ENCODE data around the gene PKNOX1.
"Not testable (repeated sequence)": the region's sequence is repeated elsewhere in the genome, so short reads cannot be mapped to it uniquely, and the experiment has no call there.

The PKNOX1 gene

DNA sequence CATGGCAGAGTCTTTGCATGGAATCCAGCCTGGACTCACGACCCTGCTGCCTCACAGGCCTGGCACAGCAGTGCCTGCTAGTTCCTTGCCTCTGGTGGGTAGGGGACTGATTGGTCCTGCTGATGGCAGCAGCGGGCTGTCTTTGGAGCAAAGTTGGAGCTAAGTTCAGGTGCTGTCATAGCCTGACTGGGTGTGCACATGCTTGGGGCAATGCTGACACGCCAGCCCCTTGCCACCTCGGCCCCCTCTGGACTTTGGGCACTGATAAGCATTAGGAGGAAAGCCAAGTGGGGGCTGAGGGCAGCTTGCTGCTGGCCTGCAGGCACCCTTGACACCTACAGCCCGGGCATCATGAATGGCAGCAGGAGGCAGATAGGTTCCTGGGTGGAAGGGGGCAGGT lies 67.8 kb downstream of the PKNOX1 start:
- not testable (repeated sequence) for DNase-seq (ENCODE audit: low read depth, low spot score); H3K27ac ChIP-seq

DNA sequence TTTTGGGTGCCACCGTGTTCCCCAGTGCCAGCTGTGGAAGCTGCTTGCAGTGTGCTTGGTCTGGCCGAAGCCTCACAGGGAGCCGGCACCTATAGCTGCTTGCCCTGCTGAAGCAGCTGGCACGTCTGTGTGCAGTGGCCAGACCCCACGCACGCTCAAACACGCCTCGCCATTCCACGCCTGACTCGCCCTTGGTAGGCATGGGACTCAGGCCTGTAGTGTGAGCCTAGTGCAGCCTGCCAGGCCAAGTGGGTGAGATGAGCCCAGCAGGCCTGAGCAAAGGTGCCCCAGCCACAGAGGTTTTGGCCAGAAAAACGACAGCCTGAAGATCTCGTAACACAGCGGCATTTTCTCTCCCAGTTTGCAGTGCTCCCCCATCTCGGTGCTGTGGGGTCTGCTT lies 68.9 kb downstream of the PKNOX1 start:
- not testable (repeated sequence) for H3K27ac ChIP-seq

GRCh38 chr21:43044547-43044946 lies 70.2 kb downstream of the PKNOX1 start:
- not testable (repeated sequence) for H3K27ac ChIP-seq; DNase-seq (ENCODE audit: low read depth, low spot score)

More for the DNA sequence above, 68.9 kb downstream of the PKNOX1 start:
- DNase-seq (ENCODE audit: low read depth, low spot score), result not testable (repeated sequence)

- not testable (repeated sequence) for H3K27ac ChIP-seq; DNase-seq (ENCODE audit: low read depth, low spot score)
Measured at GRCh38 chr21:43045165-43045875, 71.0 kb downstream of the PKNOX1 start.

GRCh38 chr21:43045876-43046821 lies 71.8 kb downstream of the PKNOX1 start:
- H3K27ac ChIP-seq; DNase-seq (ENCODE audit: low read depth, low spot score): not testable (repeated sequence)

DNA sequence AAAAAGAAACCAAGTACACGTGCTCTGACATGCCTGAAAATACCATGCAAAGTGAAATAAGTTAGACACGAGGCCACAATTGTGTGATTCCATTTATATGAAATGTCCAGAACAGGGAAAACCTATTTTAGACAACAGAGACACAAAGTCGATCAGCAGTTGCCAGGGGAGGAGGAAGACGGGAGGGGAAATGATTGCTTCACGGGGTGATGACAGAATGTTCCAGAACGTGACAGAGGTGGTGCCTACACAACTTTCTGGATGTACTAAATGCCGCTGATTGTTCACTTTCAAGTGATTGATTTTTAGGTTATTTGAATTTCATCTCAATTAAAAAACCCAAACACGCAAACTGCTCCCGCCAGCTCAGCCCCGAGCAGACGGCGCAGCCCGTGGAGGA lies 78.8 kb downstream of the PKNOX1 start:
- not testable (repeated sequence) for H3K27ac ChIP-seq; DNase-seq (ENCODE audit: low read depth, low spot score)

DNA sequence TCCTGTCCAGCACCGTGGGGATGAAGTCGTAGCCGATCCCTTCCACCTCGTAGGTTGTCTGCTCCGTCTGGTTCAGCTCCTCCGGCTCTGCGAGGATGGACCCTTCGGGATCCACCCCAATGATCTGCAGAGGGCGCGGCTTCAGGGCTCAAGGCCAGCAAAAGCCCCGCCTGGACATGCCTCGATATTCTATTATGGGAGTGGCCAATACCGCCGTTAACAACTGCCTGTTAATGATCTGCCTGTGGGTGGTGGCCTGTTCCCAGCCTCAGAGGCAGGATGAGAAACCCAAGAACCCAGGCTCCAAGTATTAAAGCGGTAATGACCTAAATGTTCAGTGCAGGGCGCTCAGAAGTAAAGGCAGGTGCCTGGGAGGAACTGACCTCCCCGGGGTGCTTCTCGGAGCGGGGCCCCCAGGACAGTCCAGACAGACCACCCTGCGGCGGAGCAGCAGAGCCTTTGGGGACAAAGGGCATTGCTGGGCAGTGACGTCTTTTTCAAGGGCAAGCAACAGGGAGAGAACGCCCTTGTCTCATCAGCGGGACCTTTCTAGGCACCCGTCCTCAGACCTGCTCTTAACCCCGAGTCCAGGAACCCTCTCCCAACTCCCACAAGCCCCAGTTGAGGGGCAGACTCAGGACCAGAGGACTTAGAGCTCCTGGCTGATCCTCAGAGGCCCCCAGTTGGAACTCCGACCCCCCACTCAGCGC lies 88.7 kb downstream of the PKNOX1 start:
- not testable (repeated sequence) for DNase-seq (ENCODE audit: low read depth, low spot score); H3K27ac ChIP-seq

- not testable (repeated sequence) for DNase-seq (ENCODE audit: low read depth, low spot score)
Measured at GRCh38 chr21:43064265-43064917, 90.0 kb downstream of the PKNOX1 start.

DNA sequence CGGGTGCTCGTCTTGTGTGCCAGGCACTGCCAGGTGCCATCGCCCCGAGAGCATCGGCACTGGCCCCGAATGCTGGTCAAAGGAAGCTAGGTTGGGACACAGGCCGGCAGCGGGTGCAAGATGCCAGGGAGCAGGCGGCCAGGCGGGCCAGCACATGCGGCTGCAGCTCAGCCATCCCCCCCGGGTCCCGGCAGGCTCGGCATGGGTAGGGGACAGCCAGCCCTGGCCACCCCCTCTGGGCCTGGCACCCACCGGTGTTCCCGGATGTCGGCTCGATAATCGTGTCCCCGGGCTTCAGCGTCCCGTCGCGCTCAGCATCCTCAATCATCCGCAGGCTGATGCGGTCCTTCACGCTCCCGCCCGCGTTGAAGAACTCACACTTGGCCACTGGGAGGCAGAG lies 91.6 kb downstream of the PKNOX1 start:
- H3K27ac ChIP-seq; DNase-seq (ENCODE audit: low read depth, low spot score): not testable (repeated sequence)

More at GRCh38 chr21:43064265-43064917, 90.0 kb downstream of the PKNOX1 start:
- H3K27ac ChIP-seq, result not testable (repeated sequence)

DNA sequence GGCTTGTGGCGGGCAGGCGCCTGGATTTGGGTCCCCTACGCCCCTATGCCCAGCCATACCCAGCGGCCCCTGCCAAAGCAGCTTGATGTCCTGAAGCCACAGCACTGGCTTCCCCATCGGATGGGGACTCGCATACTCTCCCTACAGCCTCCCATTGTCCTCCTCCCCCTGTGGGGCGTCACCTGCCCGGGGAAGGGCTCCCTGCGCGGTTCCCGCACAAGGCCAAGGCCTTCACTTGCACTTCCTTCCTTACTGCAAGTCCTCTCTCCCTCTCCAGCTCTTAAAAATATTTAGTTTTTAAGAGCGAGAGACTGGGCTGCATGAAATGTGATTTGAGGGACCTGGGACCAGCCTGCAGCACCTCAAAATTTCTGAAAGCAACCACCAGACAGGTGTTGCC lies 92.3 kb downstream of the PKNOX1 start:
- not testable (repeated sequence) for DNase-seq (ENCODE audit: low read depth, low spot score); H3K27ac ChIP-seq

GRCh38 chr21:43068065-43068464 lies 93.7 kb downstream of the PKNOX1 start:
- DNase-seq (ENCODE audit: low read depth, low spot score); H3K27ac ChIP-seq: not testable (repeated sequence)

GRCh38 chr21:43069682-43070081 lies 95.3 kb downstream of the PKNOX1 start:
- not testable (repeated sequence) for H3K27ac ChIP-seq; DNase-seq (ENCODE audit: low read depth, low spot score)

- DNase-seq (ENCODE audit: low read depth, low spot score); H3K27ac ChIP-seq: not testable (repeated sequence)
Measured at GRCh38 chr21:43072742-43073141, 98.4 kb downstream of the PKNOX1 start.

GRCh38 chr21:43074401-43075169 lies 100.2 kb downstream of the PKNOX1 start:
- H3K27ac ChIP-seq; DNase-seq (ENCODE audit: low read depth, low spot score): not testable (repeated sequence)

GRCh38 chr21:43075170-43076022 lies 101.0 kb downstream of the PKNOX1 start, which contains the start of gene CBS:
TSS of gene CBS (minus strand) at chr21:43075835. CDS start at chr21:43072193, 3,642 bp downstream.
- not testable (repeated sequence) for DNase-seq (ENCODE audit: low read depth, low spot score); H3K27ac ChIP-seq

GRCh38 chr21:43076023-43076637 lies 101.8 kb downstream of the PKNOX1 start:
- not testable (repeated sequence) for DNase-seq (ENCODE audit: low read depth, low spot score); H3K27ac ChIP-seq

DNA sequence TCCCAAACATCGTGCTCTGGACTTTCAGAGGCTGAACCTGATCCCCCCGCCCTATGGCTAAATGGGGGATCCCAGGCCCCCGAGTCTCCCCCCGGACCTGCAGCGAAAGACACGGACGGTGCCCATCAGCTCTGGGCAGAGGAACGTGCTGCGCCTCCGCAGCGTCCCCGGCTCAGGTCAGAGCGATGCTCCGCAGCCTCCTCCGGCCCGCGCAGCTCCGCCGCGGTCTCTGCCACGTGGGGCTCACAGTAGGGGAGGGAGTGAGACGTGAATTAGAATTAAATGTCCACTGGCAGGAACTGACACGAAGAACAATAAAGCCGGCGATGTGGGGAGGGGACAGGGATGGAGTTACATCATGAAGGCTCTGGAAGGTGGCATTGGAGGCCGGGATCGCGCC lies 102.3 kb downstream of the PKNOX1 start:
- DNase-seq (ENCODE audit: low read depth, low spot score); H3K27ac ChIP-seq: not testable (repeated sequence)
